ENCODE data around the gene ZNF782.

DNA sequence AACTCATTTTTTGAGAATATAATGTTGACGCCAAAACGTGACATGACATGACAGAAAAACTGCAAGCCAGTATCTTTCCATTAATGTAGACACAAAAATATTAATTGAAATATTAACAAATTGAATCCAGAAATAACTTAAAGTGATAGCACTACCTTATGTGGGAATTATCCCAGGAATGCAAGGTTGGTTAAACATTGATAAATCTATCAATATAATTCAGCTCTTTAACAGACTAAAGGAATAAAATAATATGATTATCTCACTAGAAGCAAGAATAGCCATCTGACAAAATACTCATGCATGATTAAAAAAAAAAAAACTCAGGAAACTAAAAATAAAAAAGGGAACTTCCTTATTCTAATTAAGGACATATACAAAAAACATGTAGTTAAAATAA is 83.2 kb downstream of the ZNF782 start:
- TF ChIP-seq, protein P1, sequence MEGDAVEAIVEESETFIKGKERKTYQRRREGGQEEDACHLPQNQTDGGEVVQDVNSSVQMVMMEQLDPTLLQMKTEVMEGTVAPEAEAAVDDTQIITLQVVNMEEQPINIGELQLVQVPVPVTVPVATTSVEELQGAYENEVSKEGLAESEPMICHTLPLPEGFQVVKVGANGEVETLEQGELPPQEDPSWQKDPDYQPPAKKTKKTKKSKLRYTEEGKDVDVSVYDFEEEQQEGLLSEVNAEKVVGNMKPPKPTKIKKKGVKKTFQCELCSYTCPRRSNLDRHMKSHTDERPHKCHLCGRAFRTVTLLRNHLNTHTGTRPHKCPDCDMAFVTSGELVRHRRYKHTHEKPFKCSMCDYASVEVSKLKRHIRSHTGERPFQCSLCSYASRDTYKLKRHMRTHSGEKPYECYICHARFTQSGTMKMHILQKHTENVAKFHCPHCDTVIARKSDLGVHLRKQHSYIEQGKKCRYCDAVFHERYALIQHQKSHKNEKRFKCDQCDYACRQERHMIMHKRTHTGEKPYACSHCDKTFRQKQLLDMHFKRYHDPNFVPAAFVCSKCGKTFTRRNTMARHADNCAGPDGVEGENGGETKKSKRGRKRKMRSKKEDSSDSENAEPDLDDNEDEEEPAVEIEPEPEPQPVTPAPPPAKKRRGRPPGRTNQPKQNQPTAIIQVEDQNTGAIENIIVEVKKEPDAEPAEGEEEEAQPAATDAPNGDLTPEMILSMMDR (IDR thresholded peaks at IDR 0.05) = no peak
- no peak for TF ChIP-seq ZFX (IDR thresholded peaks at IDR 0.05; ENCODE audit: borderline replicate concordance)

Measured in 22Rv1 (cell line).